B cell (primary cell): Measurements from ENCODE around the gene NEAT1. TPM values are rescaled to one million over a fixed set of nuclear protein-coding genes. Genes with fewer than 3 reads are reported as not detected.

Experiments used
- ATAC-seq: fragments of 200-7000 bp; cut with Tn5 transposase; one replicate; pipeline ENCODE4 v1.10.0; 2021; ENCODE audit warnings: low read depth, mild to moderate bottlenecking, moderate number of reproducible peaks, moderate library complexity
- CTCF ChIA-PET: fragments of 350-600 bp; sonication (Branson Sonifier 250); formaldehyde crosslinking; loops from one replicate; lab custom pipeline; 2021; ENCODE audit warnings: antibody characterized with exemption, inconsistent platforms; lab: Charles Lee
- POLR2A ChIA-PET: fragments of 350-600 bp; sonication (Branson Sonifier 250); formaldehyde crosslinking; loops from one replicate; lab custom pipeline; 2021; ENCODE audit warnings: antibody characterized with exemption; lab: Charles Lee
- DNase-seq: peaks from one replicate; pipeline ENCODE4 v3.0.0; 2013
- H2AFZ ChIP-seq: 2 replicates; pipeline ENCODE4 v1.6.1; 2012; ENCODE audit warnings: mild to moderate bottlenecking, low read depth, low read length; ENCODE audit not compliant: insufficient read depth, poor library complexity, severe bottlenecking
- H3K27ac ChIP-seq, 2 donors: 1 replicate in 1 of 2; 2 replicates in 1 of 2; pipeline ENCODE4 v1.5.1; 2012 to 2013; ENCODE audit warnings: low read length in 2 of 2, mild to moderate bottlenecking in 2 of 2, moderate library complexity in 1 of 2
- H3K27me3 ChIP-seq, 4 experiments: fragments of 200-600 bp in 1 of 4; sonication (generic) in 1 of 4; replicated peaks in 1 of 4; 1 replicate in 2 of 4; 2 replicates in 2 of 4; pipeline versions ENCODE4 v1.6.1 to v1.7.0; 2013 to 2016; ENCODE audit warnings: low read length in 3 of 4, mild to moderate bottlenecking in 2 of 4, mixed read lengths in 1 of 4, moderate library complexity in 1 of 4; ENCODE audit not compliant: insufficient read depth in 4 of 4, control insufficient read depth in 3 of 4; ENCODE audit errors: control extremely low read depth in 1 of 4
- H3K36me3 ChIP-seq, 2 experiments: replicated peaks in 1 of 2; 1 replicate in 1 of 2; 2 replicates in 1 of 2; pipeline versions ENCODE4 v1.6.1 to v1.7.1; 2013; ENCODE audit warnings: low read length in 1 of 2; ENCODE audit not compliant: insufficient read depth in 2 of 2, control insufficient read depth in 1 of 2; ENCODE audit errors: control extremely low read depth in 1 of 2, extremely low read depth in 1 of 2
- H3K4me1 ChIP-seq, 2 donors: fragments of 200-600 bp in 1 of 2; sonication (generic) in 1 of 2; 1 replicate in 1 of 2; 2 replicates in 1 of 2; pipeline versions ENCODE4 v1.5.1 to v1.6.1; 2013 to 2017; ENCODE audit warnings: low read length in 2 of 2; ENCODE audit not compliant: control insufficient read depth in 2 of 2, insufficient read depth in 2 of 2
- H3K4me2 ChIP-seq: replicated peaks from 2 replicates; pipeline ENCODE3; 2012; ENCODE audit warnings: mild to moderate bottlenecking, low read depth, low read length; ENCODE audit not compliant: poor library complexity, severe bottlenecking
- H3K4me3 ChIP-seq, 5 experiments: fragments of 200-600 bp in 1 of 5; sonication (generic) in 1 of 5; 1 replicate in 3 of 5; 2 replicates in 2 of 5; pipeline versions ENCODE4 v1.5.1 to v1.7.0; 2011 to 2016; ENCODE audit warnings: low read length in 4 of 5, mild to moderate bottlenecking in 4 of 5, low read depth in 2 of 5, control low read depth in 1 of 5, moderate library complexity in 1 of 5; ENCODE audit not compliant: insufficient read depth in 1 of 5; ENCODE audit errors: control extremely low read depth in 1 of 5, extremely low read depth in 1 of 5
- H3K79me2 ChIP-seq: fragments of 200-600 bp; sonication (generic); one replicate; pipeline ENCODE4 v1.6.0; 2016; ENCODE audit warnings: low read length; ENCODE audit not compliant: control insufficient read depth, insufficient read depth
- H3K9ac ChIP-seq: fragments of 200-600 bp; sonication (generic); 2 replicates; pipeline ENCODE4 v1.6.1; 2017; ENCODE audit warnings: mild to moderate bottlenecking, low read length, moderate library complexity
- H3K9me3 ChIP-seq, 3 donors: one replicate each; pipeline versions ENCODE4 v1.6.1 to v1.7.1; 2013; ENCODE audit warnings: low read length in 2 of 3; ENCODE audit not compliant: control insufficient read depth in 2 of 3, insufficient read depth in 1 of 3; ENCODE audit errors: control extremely low read depth in 1 of 3
- H4K20me1 ChIP-seq: 2 replicates; pipeline ENCODE4 v1.6.0; 2012; ENCODE audit warnings: mild to moderate bottlenecking, low read length; ENCODE audit not compliant: insufficient read depth, control insufficient read depth, poor library complexity, severe bottlenecking
- H3K27ac Mint-ChIP-seq: one replicate; pipeline ENCODE4 v1.8.0; 2021; ENCODE audit warnings: mixed read lengths
- H3K27me3 Mint-ChIP-seq: one replicate; pipeline ENCODE4 v1.8.0; 2021; ENCODE audit warnings: mixed read lengths
- H3K4me1 Mint-ChIP-seq: one replicate; pipeline ENCODE4 v1.8.0; 2021; ENCODE audit warnings: mixed read lengths
- H3K4me3 Mint-ChIP-seq: one replicate; pipeline ENCODE4 v1.8.0; 2021; ENCODE audit warnings: mixed read lengths
- H3K9me3 Mint-ChIP-seq: one replicate; pipeline ENCODE4 v1.8.0; 2022; ENCODE audit warnings: mixed read lengths; ENCODE audit not compliant: insufficient read depth
- EZH2 ChIP-seq: IDR thresholded peaks from 2 replicates; pipeline ENCODE4 v1.6.1; 2012; ENCODE audit warnings: borderline replicate concordance, low read depth, mild to moderate bottlenecking, moderate library complexity, low read length; ENCODE audit not compliant: insufficient read depth, poor library complexity, severe bottlenecking
- WGBS: methylation state at CpG from one replicate; pipeline ENCODE4 v1.1.5; 2013; ENCODE audit warnings: missing lambda C conversion rate; ENCODE audit not compliant: insufficient coverage; 5-methylcytosine and 5-hydroxymethylcytosine counted together
- intact Hi-C: fragments of 100-400 bp; cut with micrococcal nuclease; formaldehyde crosslinking; loops from one replicate; pipeline ENCODE4 v1.10.0; 2022
- polyA plus RNA-seq: library from polyadenylated mRNA; depleted of rRNA; stranded (reverse); fragments of >200 nt; gene quantifications from 2 replicates; pipeline ENCODE4 v1.2.3, GENCODE V29; 2012
- total RNA-seq, 2 donors: library from RNA; stranded (reverse); fragments of 120-200 nt in 1 of 2; gene quantifications; 1 replicate in 1 of 2; 2 replicates in 1 of 2; pipeline versions ENCODE4 v1.2.3 to v1.2.4, GENCODE V29; 2013 to 2022
- TF ChIP-seq, protein P1 (sequence below): fragments of 200-600 bp; IDR thresholded peaks from one replicate; pipeline ENCODE4 v1.8.0; 2022; ENCODE audit warnings: antibody characterized with exemption, mild to moderate bottlenecking

NEAT1 gene
- total and polyA plus RNA-seq, 2 donors (not counting 1 experiment from before 2014, with no cell fraction given) = 66.7 to 1,642 TPM

GRCh38 chr11:65431451-65432099 lies 9.0 kb downstream of the NEAT1 start:
- H3K4me1 Mint-ChIP-seq = peaks cover 75% of the 10 kb centered on the region
- peaks cover 67% of the 10 kb centered on the region for H3K79me2 ChIP-seq
- intact Hi-C loops = loop anchor here (1.0 kb wide), 2 partner anchors 10 kb away; no protein-coding TSS in a partner anchor

More at GRCh38 chr11:65431451-65432099, 9.0 kb downstream of the NEAT1 start:
- no peak overlapping the region for H2AFZ ChIP-seq
- WGBS = no CpG with 5 or more reads among the region's 4 CpGs
- Mint-ChIP-seq H3K9me3 (no peaks in the 10 kb centered on the region), H3K4me3 (peak overlapping the region; percentile 56), H3K27me3 (no peaks in the 10 kb centered on the region), H3K27ac (peak overlapping the region; percentile 79)
- CTCF ChIA-PET = interaction anchor here (1.1 to 1.5 kb wide), 6 partner anchors 10 to 71 kb away, joined by 3 to 54 read pairs (median 7); partner anchors contain the start of gene NEAT1
- no peaks in the 10 kb centered on the region for H3K9me3 ChIP-seq
- H3K4me1 ChIP-seq = peaks cover 62 to 66% of the 10 kb centered on the region in 2 donors
- TF ChIP-seq, protein P1, sequence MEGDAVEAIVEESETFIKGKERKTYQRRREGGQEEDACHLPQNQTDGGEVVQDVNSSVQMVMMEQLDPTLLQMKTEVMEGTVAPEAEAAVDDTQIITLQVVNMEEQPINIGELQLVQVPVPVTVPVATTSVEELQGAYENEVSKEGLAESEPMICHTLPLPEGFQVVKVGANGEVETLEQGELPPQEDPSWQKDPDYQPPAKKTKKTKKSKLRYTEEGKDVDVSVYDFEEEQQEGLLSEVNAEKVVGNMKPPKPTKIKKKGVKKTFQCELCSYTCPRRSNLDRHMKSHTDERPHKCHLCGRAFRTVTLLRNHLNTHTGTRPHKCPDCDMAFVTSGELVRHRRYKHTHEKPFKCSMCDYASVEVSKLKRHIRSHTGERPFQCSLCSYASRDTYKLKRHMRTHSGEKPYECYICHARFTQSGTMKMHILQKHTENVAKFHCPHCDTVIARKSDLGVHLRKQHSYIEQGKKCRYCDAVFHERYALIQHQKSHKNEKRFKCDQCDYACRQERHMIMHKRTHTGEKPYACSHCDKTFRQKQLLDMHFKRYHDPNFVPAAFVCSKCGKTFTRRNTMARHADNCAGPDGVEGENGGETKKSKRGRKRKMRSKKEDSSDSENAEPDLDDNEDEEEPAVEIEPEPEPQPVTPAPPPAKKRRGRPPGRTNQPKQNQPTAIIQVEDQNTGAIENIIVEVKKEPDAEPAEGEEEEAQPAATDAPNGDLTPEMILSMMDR = no peak
- no peak for TF ChIP-seq EZH2
- H3K36me3 ChIP-seq = peaks cover 3 to 23% of the 10 kb centered on the region in 2 experiments
- no peaks in the 10 kb centered on the region for H3K27me3 ChIP-seq
- POLR2A ChIA-PET = interaction anchor here (1.1 to 1.3 kb wide), 2 partner anchors 16 to 70 kb away, joined by 4 to 5 read pairs; no protein-coding TSS in a partner anchor
- H3K9ac ChIP-seq = peak overlapping the region; percentile 9
- H3K4me3 ChIP-seq = peak overlapping the region in 2 of 5 experiments; percentile 25 to 50
- H3K27ac ChIP-seq = peak overlapping the region; percentile 87 to 97
- DNase-seq (peak; percentile 82), ATAC-seq (peak; percentile 70)
- H3K4me2 ChIP-seq = peak overlapping the region; percentile 94
- no peaks in the 10 kb centered on the region for H4K20me1 ChIP-seq
